Activated CD4-positive, alpha-beta T cell treated with anti-CD3 and anti-CD28 coated beads for 24 hours (primary cell): ENCODE data around the gene PTPRM.
"Not testable (repeated sequence)": the region's sequence is repeated elsewhere in the genome, so short reads cannot be mapped to it uniquely, and the experiment has no call there.

Experiments used
- DNase-seq, 2 donors: peaks; one replicate each; pipeline ENCODE4 v3.0.0-alpha.2; 2020; ENCODE audit warnings: low read depth in 2 of 2

PTPRM gene

DNA sequence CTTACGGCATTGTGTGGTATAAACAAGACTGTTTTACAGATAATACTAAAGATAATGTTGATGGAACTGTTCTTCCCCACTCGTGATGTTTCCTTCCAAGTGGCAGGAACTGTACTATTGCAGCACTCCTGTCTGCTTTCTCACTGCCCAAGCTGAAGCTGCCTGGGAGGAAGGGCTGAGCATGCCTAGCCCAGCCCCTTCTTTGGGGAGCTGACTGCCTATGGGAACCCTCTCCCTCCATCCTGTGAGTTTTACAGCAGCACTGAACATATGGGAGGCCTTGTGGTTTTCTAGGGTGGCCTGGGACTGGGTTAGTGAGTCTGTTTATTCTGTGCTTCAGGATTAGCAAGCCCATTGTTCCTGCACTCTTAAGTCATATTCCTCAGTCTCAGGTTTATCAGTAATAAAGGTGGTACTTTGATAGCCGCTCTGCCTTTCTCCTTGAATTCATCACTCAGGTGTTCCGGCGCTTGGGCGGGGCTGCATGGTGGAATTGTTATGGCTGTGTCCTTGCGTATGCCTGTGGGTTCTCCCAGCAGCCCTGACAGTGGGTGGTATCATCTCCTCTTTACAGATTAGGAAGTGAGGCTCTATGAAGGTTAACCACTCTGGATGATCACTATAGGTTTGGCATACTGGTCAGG is 379.7 kb downstream of the PTPRM start:
- peak in 1 of 2 donors; percentile 7 for DNase-seq

DNA sequence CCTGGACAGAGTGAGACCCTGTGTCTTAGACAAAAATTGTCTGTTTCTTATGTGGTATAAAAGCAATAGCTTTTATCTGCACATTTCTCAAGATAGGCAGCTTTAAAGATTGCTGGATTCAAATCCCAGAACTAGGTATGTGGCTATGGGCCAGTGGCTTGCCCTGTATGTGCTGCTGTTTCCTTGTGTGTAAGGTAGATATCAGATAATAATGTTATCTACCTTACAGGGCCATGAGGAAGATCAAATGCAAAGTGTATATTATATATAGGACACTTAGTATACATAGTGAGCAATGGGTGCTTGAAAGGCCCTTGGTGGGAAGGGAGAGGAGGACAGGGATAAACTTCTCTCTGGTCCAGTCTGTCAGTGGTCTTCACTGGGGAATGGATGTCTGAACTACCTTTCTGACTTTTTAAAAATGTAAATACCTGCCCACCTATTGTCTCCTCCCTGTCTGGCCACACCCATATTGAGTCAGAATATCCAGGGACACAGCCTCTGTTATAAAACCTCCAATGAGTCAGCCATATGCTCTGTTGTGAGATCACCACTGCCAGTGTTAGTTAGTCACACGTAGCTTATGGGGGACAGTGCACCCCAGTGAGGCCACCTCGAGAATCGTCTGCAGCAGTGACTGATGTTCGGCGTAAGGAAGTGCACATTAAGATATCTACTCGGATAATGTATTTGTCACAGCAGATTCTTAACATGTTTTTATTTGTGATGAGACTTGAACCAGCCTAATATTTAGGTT is 383.4 kb downstream of the PTPRM start:
- DNase-seq, result no peak

DNA sequence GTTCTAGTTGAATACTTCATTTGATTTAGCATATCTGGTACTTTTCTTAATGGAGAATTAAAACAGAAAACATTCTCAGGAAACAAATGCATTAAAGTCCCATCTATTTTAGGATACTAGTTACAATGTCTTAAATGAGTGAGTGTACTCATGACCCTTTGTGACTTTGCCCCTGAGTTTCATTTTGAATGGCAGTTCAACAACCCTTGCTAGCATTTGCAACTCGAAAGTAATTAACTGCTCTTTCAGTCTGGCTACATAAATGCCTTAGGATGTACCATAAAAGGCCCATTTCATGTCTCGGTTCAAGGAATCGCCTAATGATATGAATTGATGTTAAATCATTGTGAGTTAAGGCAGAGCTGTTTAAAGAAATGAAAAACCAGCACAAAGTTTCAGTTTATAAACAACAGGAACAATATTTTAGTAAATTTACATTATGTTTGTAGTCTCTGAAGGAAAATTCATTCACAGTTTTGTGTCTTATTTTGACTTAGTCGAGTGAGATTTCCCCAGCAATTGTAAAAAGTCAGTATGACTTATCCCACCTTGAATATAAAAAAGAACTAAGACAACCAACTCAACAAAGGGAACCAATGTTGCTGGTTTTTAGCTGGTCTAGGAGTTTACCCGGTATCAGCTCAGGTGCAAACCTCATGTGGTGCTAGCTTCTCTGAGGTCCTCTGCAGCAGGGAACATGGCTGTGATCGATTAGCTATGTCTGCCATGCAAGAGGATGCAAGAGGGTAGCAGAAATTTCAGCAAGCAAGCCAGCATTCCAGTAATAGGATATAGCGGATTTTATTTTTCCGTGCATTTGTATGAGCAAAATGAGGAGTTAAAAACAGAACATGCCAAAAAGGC is 386.2 kb downstream of the PTPRM start:
- DNase-seq, result no peak

DNA sequence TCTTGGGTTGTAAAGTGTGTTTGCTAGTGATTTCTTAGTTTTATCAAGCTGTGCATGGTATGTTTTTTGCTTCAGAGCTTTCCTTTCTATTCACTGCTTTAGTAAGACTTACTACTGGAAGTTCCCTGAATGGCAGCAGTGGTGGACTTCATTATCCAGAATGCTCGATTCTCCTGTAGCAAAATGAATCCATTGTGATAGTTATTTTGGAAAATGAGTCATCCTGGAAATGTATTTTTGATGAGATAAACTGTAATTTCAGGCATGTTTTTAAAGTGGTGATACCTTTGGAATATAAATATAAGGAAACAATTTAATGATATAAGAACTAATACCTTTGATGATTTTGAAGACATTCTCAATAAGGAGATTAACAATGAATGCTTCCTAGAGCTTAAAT is 387.1 kb downstream of the PTPRM start:
- no peak for DNase-seq

DNA sequence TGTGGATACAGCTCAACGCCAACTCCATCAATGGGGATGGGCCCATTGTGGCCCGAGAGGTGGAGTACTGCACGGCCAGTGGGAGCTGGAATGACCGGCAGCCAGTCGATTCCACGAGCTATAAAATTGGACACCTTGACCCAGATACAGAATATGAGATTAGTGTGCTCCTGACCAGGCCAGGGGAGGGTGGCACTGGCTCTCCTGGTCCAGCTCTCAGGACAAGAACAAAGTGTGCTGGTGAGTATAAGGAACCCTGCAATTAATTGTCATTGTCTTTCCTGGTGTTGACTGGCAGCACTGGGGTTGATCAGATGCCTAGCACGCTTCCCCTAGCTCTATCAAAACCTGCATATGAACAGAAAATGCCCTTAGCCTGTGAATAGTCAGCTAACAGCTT is 388.1 kb downstream of the PTPRM start:
- no peak for DNase-seq

DNA sequence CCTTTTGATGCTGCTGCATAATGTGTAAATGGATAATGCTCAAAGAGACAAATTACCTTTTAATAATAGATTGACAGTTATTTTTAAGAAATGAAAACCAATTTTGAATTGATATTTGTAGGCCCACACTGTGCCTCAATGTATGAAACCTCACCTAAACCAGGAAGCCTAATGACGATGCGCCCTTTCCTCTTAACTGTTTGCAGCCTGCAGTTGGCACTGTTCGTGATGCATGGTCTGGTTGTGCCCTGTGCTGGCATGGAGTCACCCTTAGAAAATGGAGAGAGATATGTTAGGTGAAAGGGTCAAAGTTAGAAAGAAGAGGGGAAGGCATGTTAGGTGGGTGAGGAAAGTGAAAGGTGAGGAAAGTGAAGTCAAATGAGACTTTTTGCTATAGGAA is 390.2 kb downstream of the PTPRM start:
- DNase-seq, result no peak

DNA sequence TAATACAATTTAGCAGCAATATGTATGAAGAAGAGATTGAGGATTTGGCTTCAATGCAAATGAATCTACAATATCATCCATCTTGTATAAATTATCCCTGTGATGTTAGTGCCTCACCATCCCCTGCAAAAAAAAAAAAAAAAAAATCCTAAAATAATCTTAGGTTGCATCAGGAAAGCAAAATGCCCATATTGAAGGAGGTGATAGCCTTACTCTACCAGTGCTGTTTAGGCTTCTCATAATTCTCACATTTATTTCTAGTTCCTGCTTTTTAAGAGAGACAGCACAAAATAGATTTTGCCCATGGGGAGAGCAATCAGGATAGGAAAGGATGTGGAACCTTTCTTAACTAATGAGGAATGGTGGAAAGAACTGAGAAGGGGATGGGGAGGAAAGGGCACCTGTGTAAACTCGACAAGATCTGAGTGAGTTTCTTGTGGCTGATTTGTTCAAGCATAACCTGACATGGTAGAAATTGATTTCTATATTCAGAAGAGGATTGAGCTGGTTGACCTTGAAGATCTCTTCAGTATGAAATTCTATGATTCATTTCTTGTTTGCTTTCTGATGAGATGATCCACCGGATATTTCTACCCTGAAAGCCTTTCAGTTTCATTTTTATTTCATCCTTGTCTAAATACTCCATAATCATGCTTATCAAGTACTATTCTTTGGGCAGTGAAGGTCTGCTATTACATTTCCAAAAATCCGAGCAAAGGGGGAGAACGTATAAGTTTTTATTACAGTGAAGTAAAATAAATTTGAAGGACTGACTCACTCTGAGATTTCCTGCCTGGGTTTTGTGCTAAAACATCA is 391.2 kb downstream of the PTPRM start:
- DNase-seq, result no peak

DNA sequence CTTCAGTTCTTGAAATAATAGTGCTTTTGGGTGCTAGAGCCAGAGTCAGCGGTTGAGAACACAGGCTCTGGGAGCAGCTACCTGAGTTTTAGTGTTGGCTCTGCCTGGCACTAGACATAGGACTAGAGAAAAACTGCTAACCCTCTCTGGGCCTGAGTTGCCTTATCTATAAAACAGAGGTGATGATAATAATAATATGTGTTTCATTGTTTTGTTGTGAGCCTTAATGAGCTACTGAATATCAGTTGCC is 391.7 kb downstream of the PTPRM start:
- no peak for DNase-seq

DNA sequence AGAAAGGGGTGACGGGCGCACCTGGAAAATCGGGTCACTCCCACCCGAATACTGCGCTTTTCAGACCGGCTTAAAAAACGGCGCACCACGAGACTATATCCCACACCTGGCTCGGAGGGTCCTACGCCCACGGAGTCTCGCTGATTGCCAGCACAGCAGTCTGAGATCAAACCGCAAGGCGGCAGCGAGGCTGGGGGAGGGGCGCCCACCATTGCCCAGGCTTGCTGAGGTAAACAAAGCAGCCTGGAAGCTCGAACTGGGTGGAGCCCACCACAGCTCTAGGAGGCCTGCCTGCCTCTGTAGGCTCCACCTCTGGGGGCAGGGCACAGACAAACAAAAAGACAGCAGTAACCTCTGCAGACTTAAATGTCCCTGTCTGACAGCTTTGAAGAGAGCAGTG is 399.6 kb downstream of the PTPRM start:
- not testable (repeated sequence) for DNase-seq

DNA sequence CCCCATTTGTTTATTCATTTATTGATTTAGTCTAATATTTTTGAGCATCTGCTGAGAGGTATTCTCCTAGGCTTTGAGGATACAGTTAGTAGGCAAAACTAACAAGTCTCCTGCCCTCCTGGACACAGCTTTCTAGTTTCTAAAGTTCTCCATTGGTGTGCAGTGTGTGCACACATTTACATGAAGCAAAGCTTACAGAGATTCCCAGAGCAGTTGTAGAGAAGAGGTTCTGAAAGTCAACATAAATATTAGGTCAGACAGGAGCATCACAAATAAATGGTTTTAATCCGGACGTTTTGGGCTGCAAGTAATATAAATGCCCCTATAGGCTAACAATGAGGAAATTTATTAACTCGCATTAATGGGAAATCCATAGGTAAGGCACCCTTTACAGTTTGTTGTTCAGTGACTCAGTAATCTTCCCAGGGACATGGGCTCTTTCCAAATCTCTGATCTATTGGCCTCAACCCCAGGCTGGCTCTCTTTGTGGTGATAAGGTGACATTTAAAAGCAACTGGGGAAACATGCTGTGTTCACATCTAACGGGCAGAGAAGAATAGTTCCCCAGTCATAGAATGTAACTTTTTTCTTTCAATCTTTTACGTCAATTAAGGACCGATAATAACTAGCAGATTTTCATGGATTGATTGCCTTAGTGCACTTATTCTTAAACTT is 407.2 kb downstream of the PTPRM start:
- no peak for DNase-seq

DNA sequence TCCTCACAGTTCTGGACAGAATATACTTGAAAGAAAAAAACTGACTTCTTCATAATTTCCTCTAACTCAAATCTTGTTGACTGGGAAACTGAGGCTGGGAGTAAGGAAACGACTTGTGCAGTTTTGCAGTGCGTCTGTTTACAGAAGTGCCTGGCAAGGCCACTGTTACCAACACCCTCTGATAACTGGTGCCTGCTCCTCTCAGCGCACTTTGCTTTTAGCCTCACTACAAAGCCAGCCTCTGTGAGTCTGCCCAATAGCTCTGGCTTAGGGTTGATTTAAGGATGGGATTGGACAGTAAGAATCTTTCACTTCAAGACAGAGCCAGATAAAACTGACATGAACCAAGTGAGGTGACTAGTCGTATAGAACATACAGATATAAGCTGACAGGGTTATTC is 410.8 kb downstream of the PTPRM start:
- DNase-seq, result no peak

DNA sequence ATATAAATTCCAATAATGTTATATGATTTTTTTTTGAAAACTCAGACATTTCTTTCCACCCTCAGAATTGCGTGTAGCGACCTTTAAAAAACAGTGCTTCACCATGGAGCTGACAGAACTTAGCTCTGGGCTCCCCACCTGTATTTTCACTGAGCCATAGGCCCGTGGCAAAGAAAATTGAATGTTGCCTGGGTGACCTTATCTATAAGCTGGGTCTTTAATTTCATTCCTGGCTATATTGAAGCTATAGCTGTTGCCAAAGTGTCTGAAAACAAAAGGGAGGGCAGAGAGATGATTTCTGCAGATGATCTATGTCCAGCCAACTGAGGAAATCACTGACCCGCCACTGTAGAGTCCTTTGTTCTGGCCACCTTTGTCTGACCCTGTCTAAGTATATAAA is 411.7 kb downstream of the PTPRM start:
- DNase-seq, result no peak

DNA sequence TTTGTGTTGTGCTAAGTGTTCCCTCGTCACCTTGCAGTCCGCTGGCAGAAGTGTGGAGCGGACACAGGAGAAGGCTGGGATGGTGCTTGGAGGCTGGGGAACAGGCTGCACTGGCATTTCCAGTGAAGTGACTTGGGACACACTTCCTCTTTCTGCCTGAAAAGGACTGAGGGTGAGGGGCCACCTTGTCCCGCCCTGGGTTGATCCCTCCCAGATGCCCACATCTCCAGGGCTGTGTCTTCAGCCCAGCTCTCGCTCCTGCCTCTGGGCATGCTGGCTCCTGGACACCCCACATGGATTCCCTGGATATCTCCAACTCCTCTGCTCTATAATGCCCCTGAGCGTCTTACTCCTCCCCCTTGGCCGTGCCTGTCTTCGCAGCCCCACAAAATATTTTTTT is 412.6 kb downstream of the PTPRM start:
- DNase-seq, result no peak

DNA sequence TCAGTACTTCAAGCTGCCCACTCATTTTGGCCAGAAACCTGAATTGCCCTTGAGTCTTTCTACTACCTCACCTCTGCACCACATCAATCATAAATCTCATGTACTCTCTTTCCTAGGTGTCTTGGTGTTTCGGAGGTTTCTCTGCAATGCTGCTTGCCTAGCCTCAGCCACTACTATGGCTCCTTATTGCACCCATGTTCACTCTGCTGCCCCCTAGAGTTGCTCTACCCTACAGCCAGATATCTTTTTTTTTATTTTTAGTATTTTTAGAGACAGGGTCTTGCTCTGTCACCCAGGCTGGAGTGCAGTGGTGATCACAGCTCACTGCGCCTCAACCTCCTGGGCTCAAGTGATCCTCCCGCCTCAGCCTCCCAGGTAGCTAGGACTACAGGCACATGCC is 413.0 kb downstream of the PTPRM start:
- no peak for DNase-seq

DNA sequence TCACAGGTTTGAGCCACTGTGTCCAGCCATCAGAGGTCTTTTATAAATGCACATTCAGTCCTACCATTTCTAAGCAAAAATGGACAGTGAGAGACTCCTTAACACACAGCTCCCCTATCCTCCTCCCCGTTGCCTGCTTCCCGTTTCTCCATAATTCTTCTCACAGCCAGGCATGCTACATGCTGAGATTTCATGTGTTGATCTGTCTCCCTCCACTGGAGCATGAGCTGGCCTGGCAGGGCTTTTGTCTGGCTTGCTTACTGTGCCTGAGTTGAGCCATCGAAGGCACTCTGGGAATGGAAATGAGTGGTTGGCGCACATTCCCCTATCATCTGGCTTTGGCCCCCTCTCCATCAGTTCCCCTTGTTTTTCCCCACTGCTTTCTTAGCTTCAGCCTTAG is 413.5 kb downstream of the PTPRM start:
- no peak for DNase-seq

DNA sequence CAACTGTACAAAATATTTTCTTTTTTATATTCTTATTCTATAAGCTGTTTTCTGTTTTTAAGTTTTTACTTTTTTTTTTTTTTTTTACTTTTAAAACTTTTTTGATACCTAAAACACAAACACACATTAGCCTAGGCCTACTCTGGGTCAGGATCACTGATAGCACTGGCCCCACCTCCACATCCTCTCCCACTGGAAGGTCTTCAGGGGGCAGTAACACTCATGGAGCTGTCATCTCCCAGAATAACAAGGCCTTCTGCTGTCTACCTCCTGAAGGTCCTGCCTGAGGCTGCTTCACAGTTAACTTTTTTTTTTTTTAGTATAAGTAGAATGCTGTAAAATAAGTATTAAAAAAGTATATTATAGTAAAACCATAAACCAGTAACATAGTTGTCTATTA is 415.1 kb downstream of the PTPRM start:
- no peak for DNase-seq

DNA sequence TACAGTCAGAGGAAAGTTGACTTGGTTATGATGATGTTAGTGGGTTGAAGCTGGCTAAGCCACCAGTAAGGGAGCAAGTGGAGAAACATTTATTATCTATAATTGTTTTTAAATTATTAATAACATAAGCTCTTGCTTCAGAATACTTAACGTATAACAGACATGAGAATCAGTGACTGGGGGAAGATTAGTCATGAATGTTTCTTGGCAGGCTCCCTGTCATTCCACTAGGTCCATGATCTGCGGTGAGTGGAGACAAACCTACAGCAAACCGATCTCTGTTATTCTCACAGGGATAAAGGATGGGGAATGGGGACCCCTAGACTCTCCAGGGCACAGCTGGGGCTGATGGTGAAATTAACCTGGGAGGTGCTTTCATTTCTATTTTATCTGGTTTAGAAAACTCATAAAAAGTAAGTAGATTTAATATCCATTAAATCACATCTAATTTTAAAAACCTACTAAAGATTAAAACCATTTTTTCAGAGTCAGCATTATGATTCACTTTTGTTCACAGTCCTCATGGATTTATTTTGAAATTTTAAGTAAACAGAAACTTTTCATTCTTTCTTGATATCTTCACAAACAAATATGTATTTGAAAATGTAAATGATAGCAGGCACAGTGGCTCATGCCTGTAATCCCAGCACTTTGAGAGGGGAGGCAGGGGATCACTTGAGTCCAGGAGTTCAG is 420.3 kb downstream of the PTPRM start:
- DNase-seq, result no peak

DNA sequence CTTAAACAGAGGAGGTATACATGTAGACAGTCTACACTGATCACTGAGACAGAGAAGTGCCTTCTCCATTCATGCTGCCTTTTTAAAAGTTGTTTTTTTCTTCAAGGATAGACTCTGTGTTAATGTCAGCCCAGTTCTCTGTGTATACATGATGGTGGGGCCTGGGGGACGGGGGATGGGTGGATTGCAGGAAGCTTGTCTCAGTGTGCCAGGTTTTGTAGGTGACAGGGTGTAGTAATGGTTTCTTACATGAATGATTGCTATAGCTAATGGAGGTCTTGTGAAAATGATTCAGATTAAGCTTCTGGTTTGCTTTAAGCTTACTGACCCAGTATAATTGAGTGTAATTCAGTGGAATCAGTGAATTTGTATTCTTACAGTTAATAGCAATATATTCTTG is 423.6 kb downstream of the PTPRM start:
- no peak for DNase-seq

DNA sequence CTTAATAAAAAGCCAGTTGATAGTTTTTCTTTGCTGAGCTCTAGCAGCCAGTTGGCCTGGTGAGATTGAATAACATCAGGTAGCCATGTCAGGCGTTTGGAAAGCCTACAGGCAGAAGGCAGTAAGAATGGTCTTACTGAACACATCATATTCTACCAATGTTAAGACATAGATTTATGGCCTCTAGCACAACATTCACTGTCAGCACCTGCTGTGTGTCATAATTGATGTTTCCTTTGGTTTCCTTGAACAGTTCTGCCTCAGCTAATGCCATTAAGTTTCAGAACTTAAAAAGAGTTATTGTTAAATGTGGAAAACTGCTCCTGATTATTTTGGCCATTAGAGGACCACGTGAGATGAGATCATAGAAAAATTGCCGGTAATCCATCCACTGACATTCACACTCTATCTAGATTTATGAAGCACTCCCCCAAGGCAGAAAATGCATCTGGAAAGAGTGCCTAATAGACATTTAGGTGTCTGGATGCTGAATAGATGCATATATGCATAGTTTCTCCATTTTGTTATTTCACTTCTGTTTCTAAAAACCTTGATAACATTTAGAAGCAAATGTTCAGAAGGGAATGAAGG is 434.7 kb downstream of the PTPRM start:
- no peak for DNase-seq

DNA sequence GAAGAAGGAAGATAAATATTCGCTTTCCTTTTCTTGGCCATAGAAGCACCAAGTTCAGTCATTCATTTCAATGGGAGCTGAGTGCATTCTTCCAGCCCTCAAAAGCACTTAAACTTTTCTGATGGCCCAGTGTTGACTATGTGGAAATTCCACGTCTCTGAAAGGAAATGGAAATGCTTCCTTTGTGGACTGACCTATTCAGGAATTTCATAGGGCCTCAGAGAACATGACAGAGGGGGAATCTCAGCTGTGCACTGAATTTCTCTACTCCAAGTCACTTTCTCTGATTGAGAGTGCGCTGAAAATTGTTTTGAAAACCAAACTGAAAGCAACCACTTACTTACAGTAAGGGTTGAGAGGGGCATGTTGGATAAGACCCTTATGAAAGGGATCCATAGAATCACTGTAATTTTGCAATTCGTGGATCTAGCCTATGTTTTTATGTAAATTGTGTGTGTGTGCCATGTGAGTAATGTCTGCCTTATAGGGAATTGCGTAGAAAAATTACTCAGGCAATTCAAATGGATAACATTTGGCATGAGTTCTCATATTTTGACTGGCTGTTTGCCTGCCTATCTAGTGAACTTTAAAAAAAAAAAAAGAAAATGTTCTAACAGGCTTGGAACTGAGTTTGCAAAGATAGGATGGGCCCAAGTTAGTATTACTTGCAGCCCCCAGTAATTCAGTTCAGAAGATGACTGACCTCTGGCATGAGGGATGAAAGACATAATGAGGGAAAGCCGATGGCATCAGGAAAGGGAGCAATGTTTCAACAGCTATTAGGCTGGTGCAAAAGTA is 437.0 kb downstream of the PTPRM start:
- DNase-seq, result no peak
